Breast epithelium (tissue), 3 donors: ENCODE results near the gene HPD.

Experiments used
- CTCF ChIP-seq, 3 donors: fragments of 450-650 bp; IDR thresholded peaks; one replicate each; pipeline ENCODE4 v1.5.1; 2016 to 2017; ENCODE audit warnings: antibody characterized with exemption in 3 of 3, mild to moderate bottlenecking in 3 of 3, moderate library complexity in 3 of 3
- POLR2A ChIP-seq: fragments of 450-650 bp; IDR thresholded peaks from one replicate; pipeline ENCODE4 v1.6.1; 2016; ENCODE audit warnings: antibody characterized with exemption, mild to moderate bottlenecking, moderate library complexity

GRCh38 chr12:121820056-121820455, 38.6 kb downstream of the HPD start:
- TF ChIP-seq POLR2A (no peak), CTCF (IDR thresholded peaks at IDR 0.05) (no peak)
